Endometrial microvascular endothelial cells (primary cell): Measurements from ENCODE around the gene GJD3. TPM values are rescaled to one million over a fixed set of nuclear protein-coding genes. Genes with fewer than 3 reads are reported as not detected.

Experiments used
- in situ Hi-C: cut with HindIII; loops from 2 replicates; pipeline ENCODE4 v1.10.0; 2017; ENCODE audit warnings: low sequenced_read_pairs, low pct_unique_long_range_greater_than_20kb; ENCODE audit errors: inconsistent ontology term
- total RNA-seq: library from RNA; depleted of rRNA; stranded (reverse); fragments of >200 nt; gene quantifications from one replicate; pipeline ENCODE4 v1.2.3, GENCODE V29; 2015; ENCODE audit errors: inconsistent ontology term

GJD3 gene
- total RNA-seq, 1 donor from 2014 or later, result not detected

DNA sequence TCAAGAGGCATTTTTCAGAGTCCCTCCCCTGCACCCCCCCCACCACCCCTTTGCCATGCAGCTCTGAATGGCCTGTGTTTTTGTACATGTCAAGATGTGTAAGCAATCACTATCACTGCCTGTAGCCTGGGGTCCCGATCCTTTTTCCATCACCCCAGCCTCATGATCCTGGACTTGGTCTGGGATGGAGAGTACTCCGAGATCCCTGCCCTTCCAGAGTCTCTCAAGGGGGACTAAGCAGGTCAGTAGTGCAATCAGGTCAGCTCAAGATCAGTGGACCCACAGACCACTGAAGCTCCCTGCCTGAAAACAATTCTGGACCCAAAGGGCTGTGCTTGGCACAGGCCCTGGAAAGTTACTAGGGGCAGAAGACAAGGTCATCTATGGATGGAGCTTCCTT lies 7.5 kb upstream of the GJD3 start:
- in situ Hi-C loops, result no loop called here

DNA sequence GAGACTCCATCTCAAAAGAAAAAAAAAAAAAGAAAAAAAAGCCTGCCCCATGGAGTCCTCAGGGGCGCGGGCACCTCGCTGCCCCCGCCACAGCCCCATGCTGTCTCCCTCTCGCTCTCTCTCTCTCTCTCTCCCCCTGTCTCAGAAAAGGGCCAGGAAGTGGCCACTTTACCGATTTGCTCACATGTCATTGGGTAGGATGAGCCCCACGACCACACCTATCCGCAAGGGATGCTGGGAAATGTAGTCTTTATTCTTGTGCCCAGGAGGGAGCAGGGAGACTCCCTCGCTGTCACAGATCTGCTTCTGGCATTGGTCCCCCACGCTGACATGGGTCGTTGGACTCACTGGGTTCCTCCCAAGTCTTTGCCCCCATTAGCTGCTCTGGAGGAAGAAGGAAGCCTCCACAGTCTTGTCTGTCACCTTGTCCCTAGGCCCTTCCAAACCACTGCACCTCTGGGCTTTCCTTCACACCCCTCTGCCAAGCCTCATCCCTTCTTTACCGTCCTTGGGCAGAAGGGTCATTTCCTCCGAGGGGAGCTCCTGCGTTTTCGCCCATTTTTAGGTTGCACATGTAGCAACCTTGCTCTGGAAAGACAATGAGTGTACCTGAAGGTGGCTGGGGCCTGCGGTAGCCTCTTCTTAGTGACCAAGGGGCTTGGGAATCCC lies 6.9 kb upstream of the GJD3 start:
- in situ Hi-C loops, result no loop called here

DNA sequence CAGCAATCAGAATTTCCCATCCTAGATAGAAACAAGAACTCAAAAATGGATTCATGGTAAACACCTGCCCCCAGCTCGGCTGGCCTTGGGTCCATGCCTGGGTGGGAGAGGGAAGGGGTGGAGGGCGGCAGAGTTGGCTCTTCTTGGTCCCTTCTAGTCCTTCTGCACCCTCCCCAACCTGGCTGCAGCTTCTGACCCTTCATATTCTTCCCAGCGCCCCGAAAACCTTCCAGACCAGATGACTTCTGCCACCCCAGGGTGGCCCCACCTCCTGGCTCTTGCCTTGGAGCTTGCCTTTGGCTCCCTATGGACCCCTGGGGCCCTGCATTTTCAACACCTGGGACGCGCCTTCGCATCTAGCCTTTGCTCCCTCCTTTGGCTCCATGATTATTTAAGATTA lies 5.4 kb upstream of the GJD3 start:
- in situ Hi-C loops, result loop anchor here (10.0 kb wide), 2 partner anchors 55 to 75 kb away; partner anchors contain the start of gene IGFBP4

DNA sequence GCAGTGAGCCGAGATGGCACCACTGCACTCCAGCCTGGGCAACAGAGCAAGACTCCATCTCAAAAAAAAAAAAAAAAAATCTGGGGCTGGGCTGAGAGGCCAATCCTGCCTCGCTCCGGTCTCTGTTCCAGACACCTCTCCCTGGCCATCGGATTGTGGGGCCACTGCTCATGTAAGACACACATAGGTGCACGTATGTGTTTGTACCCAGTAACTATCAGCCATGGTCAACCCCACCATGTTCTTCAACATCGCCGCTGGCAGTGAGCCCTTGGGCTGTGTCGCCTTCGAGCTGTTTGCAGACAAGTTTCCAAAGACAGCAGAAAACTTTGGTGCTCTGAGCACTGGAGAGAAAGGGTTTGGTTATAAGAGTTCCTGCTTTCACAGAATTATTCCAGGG lies 3.2 kb upstream of the GJD3 start:
- in situ Hi-C loops, result loop anchor here (10.0 kb wide), 2 partner anchors 53 to 77 kb away; partner anchors contain the start of gene IGFBP4

DNA sequence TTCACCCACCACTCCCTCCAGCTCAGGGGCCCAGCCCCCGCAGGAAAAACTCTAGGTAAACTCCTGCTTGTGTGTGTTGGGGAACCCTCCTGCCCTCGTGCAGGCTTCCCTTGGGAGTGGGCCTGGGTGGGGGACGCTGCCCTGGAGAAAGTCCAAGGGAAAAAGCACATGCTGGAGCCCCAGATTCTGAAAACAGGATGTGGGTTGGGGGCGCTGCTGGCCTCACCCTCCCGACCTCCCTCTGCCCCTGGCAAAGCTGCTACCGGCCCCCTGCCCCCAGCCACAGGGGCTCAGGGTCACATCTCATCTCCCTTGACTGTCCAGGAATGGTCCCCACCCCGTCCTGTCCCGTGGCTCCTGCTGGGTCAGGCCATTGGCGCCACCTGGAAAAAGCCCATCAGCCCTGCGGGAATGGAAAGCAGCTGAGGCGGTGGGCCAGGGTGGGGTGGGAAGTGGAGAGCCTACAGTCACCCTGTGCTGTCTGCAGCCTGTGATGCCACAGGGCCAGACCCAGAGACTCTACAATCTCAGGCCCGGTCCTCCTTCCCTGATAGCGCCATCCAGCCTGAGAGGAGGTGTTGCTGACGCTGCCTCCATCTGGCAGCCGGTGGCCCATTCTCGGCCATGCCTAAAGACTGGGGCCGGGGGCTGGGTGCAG lies 2.5 kb upstream of the GJD3 start:
- in situ Hi-C loops, result loop anchor here (10.0 kb wide), 2 partner anchors 52 to 78 kb away; partner anchors contain the start of gene IGFBP4

DNA sequence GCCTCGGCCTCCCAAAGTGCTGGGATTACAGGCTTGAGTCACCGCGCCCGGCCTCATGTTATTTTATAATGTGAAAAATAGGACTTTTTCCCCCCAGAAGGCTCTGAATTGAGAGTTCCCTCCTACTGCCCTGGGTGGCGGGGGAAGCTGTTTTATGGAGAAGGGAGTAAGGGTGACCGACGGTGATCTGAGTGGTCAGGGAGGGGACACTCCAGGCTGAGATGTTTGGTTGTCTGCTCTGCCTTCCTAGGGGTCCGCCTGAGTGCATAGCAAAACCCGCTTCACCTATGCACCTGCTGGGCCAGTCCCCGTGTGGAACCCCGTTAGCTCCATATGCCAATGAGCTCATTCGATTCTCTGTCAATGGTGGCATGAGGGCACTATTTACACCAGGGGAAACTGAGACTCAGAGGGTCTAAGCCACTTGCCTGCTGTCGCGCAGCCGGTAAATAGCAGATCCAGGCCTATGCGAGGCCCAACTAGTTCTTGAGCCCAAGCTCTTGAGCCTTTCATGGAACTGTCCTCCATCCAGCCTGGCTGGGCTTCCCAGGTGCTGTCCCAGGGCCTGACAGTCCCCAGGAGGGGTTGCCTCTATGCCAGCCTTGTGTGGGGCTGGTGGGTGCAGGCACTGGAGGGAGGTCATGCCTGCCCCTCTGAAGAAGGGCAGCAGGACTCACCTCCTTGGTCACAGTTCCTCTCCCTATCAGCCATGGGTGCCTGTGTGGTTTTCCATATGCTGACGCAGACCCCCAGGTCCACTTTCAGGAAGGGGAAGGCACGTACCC lies 1.7 kb upstream of the GJD3 start:
- in situ Hi-C loops, result loop anchor here (10.0 kb wide), 2 partner anchors 51 to 79 kb away; partner anchors contain the start of gene IGFBP4

DNA sequence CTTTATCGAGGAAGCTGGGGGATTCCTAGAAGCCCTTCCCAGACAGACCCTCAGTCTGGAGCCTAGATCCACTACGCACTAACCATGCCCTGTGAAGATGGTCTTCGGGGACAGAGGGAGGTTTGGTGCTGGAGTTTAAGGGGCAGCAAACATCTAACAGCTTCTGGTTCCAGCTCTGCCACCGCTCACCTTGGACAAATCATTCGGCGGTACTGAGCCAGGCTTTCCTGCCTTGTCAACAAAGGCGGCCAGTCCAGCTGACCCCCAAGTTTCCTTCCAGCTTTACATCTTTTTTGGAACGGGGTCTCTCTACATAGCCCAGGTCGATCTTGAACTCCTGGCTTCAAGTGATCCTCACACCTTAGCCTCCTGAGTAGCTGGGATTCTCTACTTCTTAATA lies 369 bp upstream of the GJD3 start:
- in situ Hi-C loops, result loop anchor here (10.0 kb wide), 2 partner anchors 50 to 80 kb away; partner anchors contain the start of gene IGFBP4

DNA sequence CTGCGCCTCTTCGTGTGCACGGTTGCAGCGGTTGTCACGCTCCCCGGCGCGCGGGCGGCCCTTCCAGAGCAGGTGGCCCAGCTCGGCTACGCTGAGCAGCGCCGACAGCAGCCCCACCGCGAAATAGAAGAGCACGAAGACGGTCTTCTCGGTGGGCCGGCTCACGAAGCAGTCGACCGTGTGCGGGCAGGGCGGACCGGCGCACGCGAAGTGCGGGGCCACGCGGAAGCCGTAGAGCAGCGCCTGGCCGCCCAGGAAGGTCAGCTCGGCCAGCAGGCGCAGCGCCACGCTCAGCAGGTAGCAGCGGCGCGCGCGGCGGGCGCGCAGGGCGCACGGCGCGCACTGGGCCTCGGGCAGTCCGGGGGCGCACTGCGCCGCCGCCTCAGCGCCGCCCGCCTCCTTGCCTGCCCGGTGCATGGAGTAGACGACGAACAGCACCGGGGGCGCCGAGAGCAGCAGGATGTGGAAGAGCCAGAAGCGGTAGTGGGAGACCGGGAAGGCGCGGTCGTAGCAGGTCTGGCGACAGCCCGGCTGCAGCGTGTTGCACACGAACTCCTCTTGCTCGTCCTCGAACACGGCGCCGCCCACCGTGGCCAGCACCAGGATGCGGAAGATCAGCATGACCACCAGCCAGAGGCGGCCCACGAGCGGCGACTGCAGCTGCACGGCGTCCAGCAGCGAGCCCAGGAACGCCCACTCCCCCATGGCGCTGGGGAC lies 1.3 kb downstream of the GJD3 start:
- in situ Hi-C loops, result loop anchor here (10.0 kb wide), 2 partner anchors 48 to 82 kb away; partner anchors contain the start of gene IGFBP4

DNA sequence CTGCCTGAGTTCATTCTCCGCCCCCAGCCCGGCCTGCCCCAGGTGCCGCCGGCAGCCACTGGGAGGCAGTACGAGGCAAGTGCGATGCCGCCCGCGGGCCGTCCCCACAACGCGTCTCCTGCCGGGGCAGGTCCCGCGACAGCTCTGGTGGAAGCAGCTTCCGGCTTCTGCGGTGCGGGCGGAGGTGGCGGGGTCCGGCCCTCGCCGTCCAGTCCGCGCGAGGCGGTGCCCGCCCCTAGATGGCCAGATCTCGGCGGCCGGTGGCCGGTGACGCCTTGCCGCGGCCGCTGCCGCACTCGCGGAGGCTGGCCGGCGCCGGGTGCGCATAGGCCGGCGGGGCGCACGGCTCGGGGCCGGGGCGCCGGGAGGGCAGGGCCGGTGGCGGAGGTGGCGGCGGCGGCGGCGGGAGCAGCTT lies 1.8 kb downstream of the GJD3 start:
- in situ Hi-C loops, result loop anchor here (10.0 kb wide), 2 partner anchors 48 to 82 kb away; partner anchors contain the start of gene IGFBP4

DNA sequence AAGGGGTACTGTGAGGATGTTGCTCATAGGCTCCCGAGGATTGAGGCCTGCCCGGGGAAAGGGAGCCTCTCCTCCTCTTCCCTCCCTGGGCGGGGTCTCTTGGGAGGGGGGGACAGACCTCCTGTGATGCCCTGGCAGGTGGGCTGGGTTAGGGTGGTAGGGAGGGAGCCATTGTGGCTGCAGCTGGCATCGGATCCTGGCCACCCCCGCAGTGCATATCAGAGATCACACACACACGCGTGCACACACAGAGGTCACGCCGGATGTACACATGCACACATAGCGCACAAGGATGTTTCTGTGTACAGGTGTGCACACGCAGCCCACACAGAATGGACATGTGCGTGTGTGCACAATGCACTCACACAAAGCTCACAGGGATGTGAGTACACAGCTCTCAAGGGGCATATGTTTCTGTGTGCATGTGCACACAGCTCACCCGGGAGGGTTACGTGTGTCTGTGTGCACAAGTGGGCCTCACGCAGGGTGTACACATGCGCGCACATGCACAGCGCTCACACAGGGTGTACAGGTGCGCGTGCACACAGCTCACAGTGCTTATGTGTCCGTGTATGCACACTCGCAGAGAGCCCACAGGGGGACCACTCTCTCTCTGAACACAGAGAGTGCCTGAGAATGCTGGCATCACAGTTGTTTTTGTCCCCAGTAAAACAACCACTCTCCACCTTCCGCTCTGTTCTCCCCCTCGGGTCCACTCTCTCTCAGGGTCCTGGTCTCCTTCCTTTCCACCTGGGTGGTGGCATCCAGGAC lies 2.4 kb downstream of the GJD3 start:
- in situ Hi-C loops, result loop anchor here (10.0 kb wide), 2 partner anchors 47 to 83 kb away; partner anchors contain the start of gene IGFBP4

DNA sequence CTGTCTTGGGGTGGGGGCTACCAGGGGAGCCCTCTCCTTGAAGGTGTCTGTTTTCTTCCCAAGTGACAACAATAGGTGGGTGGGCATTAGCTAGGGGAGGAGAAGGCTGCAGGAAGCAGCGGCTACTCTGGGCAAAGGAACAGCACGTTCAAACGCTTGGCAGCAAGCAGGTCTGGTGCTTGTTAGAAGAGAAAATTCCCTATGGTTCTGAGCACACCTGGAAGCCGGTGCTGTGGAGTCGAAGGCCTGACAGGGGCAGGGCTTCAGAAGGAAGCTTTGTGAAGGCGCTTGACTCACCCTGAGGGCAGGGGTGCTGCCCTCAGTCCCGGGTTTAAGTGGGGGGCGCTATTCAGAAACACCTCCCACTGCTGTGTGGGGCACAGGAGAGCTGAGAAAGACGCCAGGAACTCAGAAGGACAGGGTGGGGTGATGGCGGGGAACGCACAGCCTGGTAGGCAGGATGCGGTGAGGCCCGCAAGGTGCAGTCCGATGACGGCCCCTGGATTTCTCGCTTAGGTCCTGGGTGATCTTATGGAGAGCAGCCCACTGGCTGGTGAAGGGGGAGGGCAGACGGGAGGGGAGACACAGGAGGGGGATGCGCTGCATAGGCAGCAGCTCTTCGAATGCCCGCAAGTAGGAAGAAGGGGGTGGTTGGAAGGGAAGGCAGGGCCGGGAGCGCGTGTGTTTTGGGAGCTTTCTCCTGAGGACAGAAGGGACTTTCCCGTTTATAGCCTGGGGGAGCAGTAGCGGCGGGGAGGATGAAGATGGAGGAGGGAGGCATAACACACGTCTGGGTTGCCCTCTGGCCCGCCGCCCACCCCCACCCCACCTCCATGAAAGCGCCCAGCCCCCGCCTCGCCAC lies 3.2 kb downstream of the GJD3 start:
- in situ Hi-C loops, result loop anchor here (10.0 kb wide), 2 partner anchors 46 to 84 kb away; partner anchors contain the start of gene IGFBP4

DNA sequence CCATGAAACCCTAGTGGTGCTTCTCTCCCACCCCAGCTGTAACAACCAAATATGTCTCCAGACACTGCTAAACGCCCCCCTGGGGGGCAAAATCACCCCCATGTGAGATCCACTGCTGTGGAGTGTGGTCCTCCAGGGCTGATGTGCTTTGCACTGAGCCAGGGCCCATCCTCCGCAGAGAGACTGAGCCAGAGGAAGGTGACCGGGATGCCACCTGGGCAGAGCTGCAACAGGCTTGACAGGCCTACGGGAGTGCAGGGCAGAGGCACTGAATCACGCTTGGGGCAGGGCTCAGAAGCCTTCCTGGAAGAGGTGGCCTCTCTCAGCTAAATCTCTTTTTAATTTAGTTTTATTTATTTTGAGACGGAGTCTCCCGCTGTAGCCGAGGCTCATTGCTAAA lies 4.4 kb downstream of the GJD3 start:
- in situ Hi-C loops, result loop anchor here (10.0 kb wide), 2 partner anchors 45 to 85 kb away; partner anchors contain the start of gene IGFBP4

DNA sequence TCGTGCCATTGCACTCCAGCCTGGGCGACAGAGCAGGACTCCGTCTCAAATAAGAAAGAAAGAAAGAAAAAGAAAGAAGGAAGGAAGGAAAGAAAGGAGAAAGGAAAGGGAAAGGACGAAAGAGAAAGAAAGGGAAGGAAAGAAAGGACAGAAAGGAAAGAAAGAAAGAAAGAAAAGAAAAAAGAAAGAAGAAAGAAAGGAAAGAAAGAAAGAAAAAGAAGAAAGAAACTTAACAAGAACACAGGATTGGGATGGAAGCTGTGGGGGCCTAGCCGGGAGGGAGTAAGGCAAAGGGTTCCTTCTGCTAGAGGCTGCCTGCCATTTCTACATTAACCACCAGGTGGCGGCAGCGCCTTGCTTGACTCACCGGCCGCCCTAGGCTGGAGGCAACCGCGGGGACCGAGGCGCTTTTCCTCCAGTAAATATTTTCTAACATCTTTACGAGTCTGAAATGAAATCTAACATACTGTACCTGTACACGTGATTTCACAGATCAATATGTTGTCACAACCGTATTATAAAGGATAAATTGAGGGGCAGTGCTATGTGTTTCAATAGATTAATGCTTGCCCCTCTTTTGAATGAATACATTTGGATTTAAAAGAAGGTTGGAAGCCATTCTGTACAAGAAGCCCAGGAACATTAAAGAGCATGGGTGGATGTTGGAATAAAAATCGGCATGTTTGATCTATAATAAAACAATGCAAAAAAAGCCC lies 6.1 kb downstream of the GJD3 start:
- in situ Hi-C loops, result no loop called here

DNA sequence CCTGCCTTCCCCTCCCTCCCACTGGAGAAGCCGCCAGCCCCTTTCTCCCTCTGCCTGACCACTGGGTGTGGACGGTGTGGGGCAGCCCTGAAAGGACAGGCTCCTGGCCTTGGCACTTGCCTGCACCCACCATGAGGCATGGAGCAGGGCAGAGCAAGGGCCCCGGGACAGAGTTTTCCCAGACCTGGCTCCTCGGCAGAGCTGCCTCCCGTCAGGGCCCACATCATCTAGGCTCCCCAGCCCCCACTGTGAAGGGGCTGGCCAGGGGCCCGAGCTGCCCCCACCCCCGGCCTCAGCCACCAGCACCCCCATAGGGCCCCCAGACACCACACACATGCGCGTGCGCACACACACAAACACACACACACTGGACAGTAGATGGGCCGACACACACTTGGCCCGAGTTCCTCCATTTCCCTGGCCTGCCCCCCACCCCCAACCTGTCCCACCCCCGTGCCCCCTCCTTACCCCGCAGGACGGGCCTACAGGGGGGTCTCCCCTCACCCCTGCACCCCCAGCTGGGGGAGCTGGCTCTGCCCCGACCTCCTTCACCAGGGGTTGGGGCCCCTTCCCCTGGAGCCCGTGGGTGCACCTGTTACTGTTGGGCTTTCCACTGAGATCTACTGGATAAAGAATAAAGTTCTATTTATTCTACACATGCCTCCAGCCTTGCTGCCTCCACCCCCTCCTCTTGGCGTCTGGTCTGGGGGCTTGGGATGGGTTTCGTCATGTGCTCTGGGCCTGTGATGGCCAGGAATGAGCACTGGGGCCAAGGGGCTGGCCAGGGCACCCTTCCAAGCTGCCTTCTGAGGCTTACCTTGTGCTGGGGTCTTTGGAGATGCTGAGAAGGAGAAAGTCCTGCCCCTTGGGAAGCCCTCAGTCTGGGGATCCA lies 7.3 kb downstream of the GJD3 start:
- in situ Hi-C loops, result no loop called here
